SK-N-MC (cell line): ENCODE data around the gene CRYBG2.

Source experiments
- DNase-seq: peaks from one replicate; pipeline ENCODE4 v3.0.0-alpha.2; 2011; ENCODE audit warnings: low read depth, low spot score
- H3K27ac ChIP-seq: fragments of 200-600 bp; sonication (generic); 2 replicates; pipeline ENCODE4 v1.5.1; 2016; ENCODE audit warnings: mixed run types
- H3K36me3 ChIP-seq: fragments of 200-600 bp; sonication (generic); 2 replicates; pipeline ENCODE4 v1.6.1; 2017; ENCODE audit warnings: antibody characterized with exemption, low read length, mixed read lengths; ENCODE audit not compliant: insufficient read depth
- H3K4me3 ChIP-seq: fragments of 200-600 bp; sonication (generic); 2 replicates; pipeline ENCODE4 v1.5.1; 2016
- H3K9ac ChIP-seq: fragments of 200-600 bp; sonication (generic); 2 replicates; pipeline ENCODE4 v1.8.0; 2017; ENCODE audit warnings: mixed run types, mixed read lengths; ENCODE audit not compliant: insufficient read length
- H3K9me3 ChIP-seq: fragments of 200-600 bp; sonication (generic); 2 replicates; pipeline ENCODE4 v1.6.1; 2017; ENCODE audit warnings: low read depth, mild to moderate bottlenecking, antibody characterized with exemption, low read length, moderate library complexity, mixed read lengths
- EZH2 ChIP-seq: fragments of 200-600 bp; sonication (generic); IDR thresholded peaks from one replicate; pipeline ENCODE4 v1.6.1; 2017; ENCODE audit warnings: antibody characterized with exemption
- FOXP2 ChIP-seq: optimal IDR thresholded peaks from 2 replicates; pipeline ENCODE3; 2011; ENCODE audit warnings: mild to moderate bottlenecking, moderate library complexity; ENCODE audit not compliant: insufficient read depth; ENCODE audit errors: extremely low read length, control extremely low read depth
- POLR2AphosphoS5 ChIP-seq: IDR thresholded peaks from 2 replicates; pipeline ENCODE4 v1.6.1; 2012; ENCODE audit warnings: mild to moderate bottlenecking, low read depth, low read length, borderline replicate concordance

Gene CRYBG2

DNA sequence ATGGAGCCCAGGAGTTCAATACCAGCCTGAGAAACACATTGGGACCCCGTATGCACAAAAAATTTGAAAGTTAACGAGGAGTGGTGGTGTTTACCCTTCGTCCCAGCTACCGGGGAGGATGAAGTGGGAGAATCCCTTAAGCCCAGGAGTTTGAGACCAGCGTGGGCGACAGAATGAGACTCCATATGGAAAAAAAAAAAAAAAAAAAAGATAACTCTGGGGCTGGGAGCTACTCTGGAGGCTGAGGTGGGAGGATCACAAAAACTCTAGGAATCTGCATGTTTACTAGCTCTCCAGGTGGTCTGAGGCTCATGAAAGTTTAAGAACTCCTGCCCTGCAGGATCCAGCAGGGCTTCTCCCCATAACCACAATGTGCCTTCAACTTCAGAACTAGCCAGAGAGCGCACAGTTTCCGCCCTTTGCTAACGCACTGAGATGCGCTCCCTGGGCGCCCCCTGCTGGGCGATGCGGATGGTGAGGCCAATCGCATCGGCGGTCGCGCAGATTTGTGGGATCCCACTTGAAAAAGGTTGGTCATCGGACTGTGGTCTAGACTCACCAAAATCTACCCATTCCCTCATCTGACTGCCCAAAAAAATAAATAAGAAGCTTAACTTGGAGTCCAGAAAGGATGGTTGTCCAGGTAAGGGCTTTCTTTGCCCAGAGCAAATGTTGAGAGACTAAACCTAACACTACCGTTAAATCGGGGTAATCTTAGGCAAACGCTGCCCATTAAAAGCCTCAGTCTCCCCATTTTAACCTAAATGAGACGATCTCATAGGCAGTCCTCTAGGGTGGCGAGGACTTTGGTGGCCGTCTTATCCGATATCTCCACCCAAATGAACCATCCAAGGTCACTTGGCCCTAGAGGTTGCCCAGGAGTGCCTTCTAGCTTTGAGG is 9.9 kb upstream of the CRYBG2 start:
- H3K36me3 ChIP-seq = no peaks in the 10 kb centered on the region
- no peak overlapping the region for H3K4me3 ChIP-seq
- no peak overlapping the region for H3K27ac ChIP-seq
- H3K9ac ChIP-seq = no peak overlapping the region
- peak; percentile 30 for DNase-seq
- no peaks in the 10 kb centered on the region for H3K9me3 ChIP-seq
- TF ChIP-seq FOXP2 (peak; percentile 20), EZH2 (no peak)

DNA sequence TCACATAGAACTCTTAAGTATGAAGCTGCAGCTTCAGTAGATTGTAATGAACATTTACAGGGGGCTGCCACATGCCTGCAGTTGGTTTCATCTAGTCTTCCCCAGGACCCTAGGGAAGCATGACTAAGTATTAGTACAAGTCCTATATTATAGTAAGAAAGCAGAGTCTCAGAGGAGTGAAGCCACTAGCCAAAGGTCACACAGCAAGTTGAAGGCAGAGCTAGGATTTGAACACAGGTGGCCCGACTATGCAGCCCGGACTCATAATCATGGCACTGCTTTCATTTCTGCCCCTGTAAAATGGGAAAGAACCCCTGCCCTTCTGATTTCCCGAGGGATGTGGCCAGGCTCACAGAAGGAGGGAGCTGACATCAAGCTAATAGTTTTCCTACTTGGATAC is 8.4 kb upstream of the CRYBG2 start:
- DNase-seq = no peak
- Histone ChIP-seq H3K9ac (no peak overlapping the region), H3K36me3 (no peaks in the 10 kb centered on the region), H3K27ac (no peak overlapping the region), H3K4me3 (no peak overlapping the region), H3K9me3 (no peaks in the 10 kb centered on the region)
- no peak for TF ChIP-seq FOXP2

DNA sequence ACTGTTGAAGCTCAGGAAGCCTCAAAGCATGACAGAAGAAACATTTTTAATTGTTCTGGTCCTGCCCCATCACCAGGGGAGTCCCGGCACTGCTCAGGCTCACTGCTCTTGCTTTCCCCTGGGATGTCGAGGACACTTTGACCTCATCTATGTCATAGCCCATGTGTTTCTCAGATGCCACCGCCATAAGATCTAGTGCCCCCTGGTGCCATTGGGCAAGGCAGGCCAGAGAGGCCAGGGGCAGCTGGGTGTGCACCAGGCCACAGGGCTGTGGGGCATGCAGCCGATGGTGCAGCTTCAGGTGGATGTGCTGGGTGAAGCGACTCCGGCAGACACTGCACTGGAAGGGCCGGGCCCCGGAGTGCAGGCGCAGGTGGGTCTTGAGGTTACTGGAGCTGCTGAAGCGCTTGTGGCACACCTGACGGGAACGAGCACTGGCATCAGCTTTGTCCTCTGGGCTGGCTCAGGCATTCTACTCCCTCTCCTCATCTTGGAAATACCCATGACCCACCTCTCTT is 7.7 kb upstream of the CRYBG2 start:
- DNase-seq = no peak

DNA sequence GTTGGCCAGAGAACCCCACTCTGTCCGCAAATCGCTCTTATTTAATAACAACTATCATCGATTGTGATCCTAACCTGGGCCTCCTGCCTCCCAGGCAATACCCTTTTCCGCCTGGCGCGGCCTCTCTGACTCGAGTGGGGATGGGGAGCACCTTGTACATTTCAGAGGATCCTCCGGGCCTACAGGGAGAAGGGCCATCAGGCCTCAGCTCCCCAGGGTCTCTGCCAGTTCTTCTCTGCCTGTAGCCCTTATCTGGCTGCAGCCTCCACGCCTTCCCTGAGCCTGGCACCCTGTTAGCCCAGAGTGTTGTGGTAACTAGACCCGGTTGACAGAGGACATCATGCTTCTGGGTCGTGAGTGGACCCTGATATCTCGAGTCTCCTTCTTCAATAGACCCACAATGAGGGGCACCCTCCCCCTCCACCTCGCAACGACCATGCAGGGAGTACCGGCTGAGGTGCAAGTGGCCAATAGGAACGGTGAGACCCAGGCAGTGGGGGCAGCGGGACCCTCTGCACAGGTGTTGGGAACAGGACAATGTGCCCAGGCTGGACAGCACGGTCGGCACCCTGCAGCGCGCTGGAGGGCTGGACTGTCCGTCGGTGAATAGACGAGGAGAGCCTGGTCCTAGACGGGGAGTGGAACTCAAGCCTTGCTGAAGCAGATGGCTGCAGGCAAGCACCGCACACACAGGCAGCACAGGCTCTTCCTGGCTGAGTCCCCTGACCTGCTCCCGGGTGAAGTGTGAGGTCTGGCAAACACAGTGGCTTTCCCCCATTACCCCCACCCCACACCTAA is 7.1 kb upstream of the CRYBG2 start:
- Histone ChIP-seq H3K4me3 (peak overlapping the region; percentile 36), H3K27ac (no peak overlapping the region), H3K36me3 (no peaks in the 10 kb centered on the region), H3K9ac (no peak overlapping the region), H3K9me3 (no peaks in the 10 kb centered on the region)
- DNase-seq = no peak
- TF ChIP-seq EZH2 = no peak
- no peak for TF ChIP-seq POLR2AphosphoS5
- TF ChIP-seq FOXP2 = no peak

More for the DNA sequence above, 7.7 kb upstream of the CRYBG2 start:
- Histone ChIP-seq H3K27ac (no peak overlapping the region), H3K9ac (no peak overlapping the region), H3K4me3 (no peak overlapping the region), H3K36me3 (no peaks in the 10 kb centered on the region), H3K9me3 (no peaks in the 10 kb centered on the region)
- no peak for TF ChIP-seq EZH2
- TF ChIP-seq POLR2AphosphoS5 = no peak
- TF ChIP-seq FOXP2 = no peak

DNA sequence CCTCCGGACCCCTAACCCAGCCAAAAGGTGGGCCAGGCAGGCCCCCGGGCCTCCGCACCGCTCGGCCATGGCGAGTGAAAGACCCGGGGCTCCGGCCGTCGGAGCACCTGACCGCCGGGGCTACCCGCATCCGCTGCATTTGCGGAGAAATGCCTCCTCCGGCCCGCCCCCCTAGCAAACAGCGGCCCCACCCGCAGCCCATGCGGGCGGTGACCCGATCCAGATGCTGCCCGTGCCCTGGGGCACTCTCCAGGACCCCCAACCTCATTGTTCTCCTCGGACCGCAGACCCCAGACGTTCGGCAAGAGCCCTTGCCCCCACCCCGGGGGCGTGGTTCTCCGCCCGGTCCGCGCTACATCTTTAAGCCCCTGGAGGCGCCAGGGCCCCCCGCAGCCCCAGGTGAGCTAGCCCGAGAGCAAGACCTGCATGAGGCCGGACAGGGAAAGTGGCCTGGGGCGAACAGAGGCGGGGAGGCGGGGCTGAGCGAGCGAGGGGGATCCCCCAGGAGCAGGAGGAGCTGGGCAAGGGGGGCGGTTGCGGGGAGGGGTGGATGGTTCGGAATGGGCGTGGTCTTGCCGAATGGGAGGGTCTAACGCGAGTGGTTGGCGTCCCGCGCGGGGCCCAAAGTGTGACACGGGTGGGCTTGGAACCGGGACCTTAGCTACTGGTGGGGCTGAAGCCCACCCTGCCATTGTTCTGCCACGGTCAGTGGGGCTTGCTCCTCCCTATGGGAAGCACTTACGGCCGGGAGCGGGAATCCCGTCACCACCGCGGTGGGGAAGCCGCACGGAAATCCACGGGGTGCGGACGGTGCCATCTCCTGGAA is 6.3 kb upstream of the CRYBG2 start:
- DNase-seq = no peak
- peak overlapping the region; percentile 36 for H3K4me3 ChIP-seq
- no peaks in the 10 kb centered on the region for H3K36me3 ChIP-seq
- TF ChIP-seq POLR2AphosphoS5 (no peak), FOXP2 (no peak), EZH2 (no peak)
- no peak overlapping the region for H3K27ac ChIP-seq
- H3K9ac ChIP-seq = no peak overlapping the region
- no peaks in the 10 kb centered on the region for H3K9me3 ChIP-seq

DNA sequence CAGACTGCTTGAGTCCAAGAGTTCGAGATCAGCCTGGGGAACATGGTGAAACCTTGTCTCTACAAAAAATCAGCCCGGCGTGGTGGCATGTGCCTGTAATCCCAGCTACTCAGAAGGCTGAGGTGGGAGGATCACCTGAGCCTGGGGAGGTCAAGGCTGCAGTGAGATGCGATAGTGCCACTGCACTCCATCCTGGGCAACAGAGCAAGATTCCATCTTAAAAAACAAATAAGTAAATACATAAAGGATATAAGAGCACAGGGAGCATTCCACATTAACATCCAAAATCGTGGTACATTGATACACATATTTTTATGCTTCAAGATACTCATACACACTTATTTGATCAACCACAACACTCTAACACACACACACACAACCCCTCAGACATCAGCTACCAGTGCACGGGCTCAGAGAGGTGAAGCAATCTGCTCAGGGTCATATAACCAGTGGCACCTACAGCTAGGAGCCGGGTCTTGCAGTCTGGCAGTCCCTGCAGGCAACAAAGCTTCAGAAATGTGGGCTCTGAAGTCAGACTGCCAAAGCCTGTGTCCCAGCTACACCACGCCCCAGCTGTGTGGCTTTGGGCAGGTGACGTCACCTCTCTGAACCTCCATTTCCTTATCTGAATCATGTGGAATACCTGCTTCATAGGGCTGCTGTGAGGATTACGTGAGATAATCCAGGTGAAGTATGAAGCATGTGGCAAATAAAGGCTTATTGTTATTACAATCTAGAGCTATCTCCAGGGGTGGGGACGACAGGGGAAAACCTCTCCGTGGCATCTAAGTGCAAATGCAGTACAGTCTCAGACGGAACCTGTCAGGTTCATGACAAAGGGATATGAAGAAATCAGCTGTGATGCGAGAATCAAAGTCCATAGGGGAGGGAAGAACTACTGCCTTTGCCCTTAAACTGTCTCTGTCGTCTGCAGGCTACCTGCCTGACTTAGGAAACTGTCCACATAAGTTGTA is 4.8 kb upstream of the CRYBG2 start:
- H3K27ac ChIP-seq = no peak overlapping the region
- no peak overlapping the region for H3K9ac ChIP-seq

DNA sequence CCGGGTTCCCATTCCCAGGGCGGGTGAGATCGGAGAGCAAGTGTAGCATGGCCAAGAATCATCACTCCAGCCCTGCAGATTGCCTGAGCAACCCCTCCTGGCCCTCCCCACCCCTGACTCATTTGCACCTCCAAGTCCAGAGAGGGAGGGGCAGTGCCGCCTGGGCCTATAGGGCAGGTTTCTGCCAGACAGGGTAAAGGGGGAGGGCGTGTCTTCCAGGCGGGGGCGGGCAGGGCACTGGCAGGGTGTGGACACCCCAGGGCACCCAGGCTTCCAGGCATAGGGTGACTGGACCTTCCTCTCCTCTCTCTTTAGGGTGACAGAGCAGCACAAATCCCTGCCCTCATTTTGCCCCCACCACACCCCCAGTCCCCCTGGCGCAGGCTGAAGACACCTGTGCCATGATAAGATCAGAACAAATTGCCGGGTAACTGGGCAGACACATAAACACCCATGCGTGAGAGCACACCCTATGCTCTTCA is 3.2 kb upstream of the CRYBG2 start:
- TF ChIP-seq POLR2AphosphoS5 = no peak
- TF ChIP-seq EZH2 = no peak
- TF ChIP-seq FOXP2 = no peak
- no peak overlapping the region for H3K27ac ChIP-seq

More for the DNA sequence above, 4.8 kb upstream of the CRYBG2 start:
- no peak overlapping the region for H3K4me3 ChIP-seq
- DNase-seq = no peak
- H3K36me3 ChIP-seq = no peaks in the 10 kb centered on the region
- H3K9me3 ChIP-seq = no peaks in the 10 kb centered on the region
- no peak for TF ChIP-seq FOXP2
- no peak for TF ChIP-seq POLR2AphosphoS5
- no peak for TF ChIP-seq EZH2

More for the DNA sequence above, 3.2 kb upstream of the CRYBG2 start:
- DNase-seq = no peak
- H3K4me3 ChIP-seq = no peak overlapping the region
- no peaks in the 10 kb centered on the region for H3K36me3 ChIP-seq
- no peak overlapping the region for H3K9ac ChIP-seq
- no peaks in the 10 kb centered on the region for H3K9me3 ChIP-seq
